HG02981 (cell line): ENCODE data around the gene TBC1D28.
"Not testable (repeated sequence)": the region's sequence is repeated elsewhere in the genome, so short reads cannot be mapped to it uniquely, and the experiment has no call there.

Experiments
- ATAC-seq: cut with Tn5 transposase; IDR thresholded peaks from one replicate; pipeline ENCODE4 v1.9.1; 2021; ENCODE audit warnings: mild to moderate bottlenecking, moderate library complexity; ENCODE audit not compliant: unreplicated experiment

Gene TBC1D28

GRCh38 chr17:18617613-18618012 lies 26.6 kb downstream of the TBC1D28 start:
- ATAC-seq, result not testable (repeated sequence)

GRCh38 chr17:18613016-18613415 lies 31.2 kb downstream of the TBC1D28 start:
- ATAC-seq, result not testable (repeated sequence)

- ATAC-seq, result not testable (repeated sequence)
These were observed 51.1 kb downstream of the TBC1D28 start for GRCh38 chr17:18593138-18593537.
